ENCODE measurements around the gene TBC1D10A.

TBC1D10A gene

GRCh38 chr22:30262112-30262511 lies 64.6 kb downstream of the TBC1D10A start:
- no peak overlapping the region for H3K9ac ChIP-seq (ENCODE audit: low read length)
- H3K4me1 ChIP-seq (ENCODE audit: control insufficient read depth, insufficient read depth, low read length) = peaks cover 21% of the 10 kb centered on the region

GRCh38 chr22:30261134-30261533 lies 65.6 kb downstream of the TBC1D10A start:
- Histone ChIP-seq H3K4me3 (ENCODE audit: low read depth, low read length) (no peak overlapping the region), H3K27ac (ENCODE audit: low read depth, low read length) (no peak overlapping the region), H3K9me3 (ENCODE audit: control insufficient read depth, insufficient read depth, low read depth, low read length) (no peaks in the 10 kb centered on the region), H3K27me3 (ENCODE audit: control insufficient read depth, insufficient read depth, low read length) (peaks cover 8% of the 10 kb centered on the region), H3K9ac (ENCODE audit: low read length) (no peak overlapping the region), H3K36me3 (ENCODE audit: control insufficient read depth, insufficient read depth, low read length) (no peaks in the 10 kb centered on the region), H3K4me1 (ENCODE audit: control insufficient read depth, insufficient read depth, low read length) (peaks cover 31% of the 10 kb centered on the region)

More at GRCh38 chr22:30262112-30262511, 64.6 kb downstream of the TBC1D10A start:
- no peaks in the 10 kb centered on the region for H3K9me3 ChIP-seq (ENCODE audit: control insufficient read depth, insufficient read depth, low read depth, low read length)
- no peak overlapping the region for H3K27ac ChIP-seq (ENCODE audit: low read depth, low read length)
- H3K4me3 ChIP-seq (ENCODE audit: low read depth, low read length) = no peak overlapping the region
- no peaks in the 10 kb centered on the region for H3K36me3 ChIP-seq (ENCODE audit: control insufficient read depth, insufficient read depth, low read length)
- H3K27me3 ChIP-seq (ENCODE audit: control insufficient read depth, insufficient read depth, low read length) = peaks cover 8% of the 10 kb centered on the region

GRCh38 chr22:30260682-30261081 lies 66.1 kb downstream of the TBC1D10A start:
- Histone ChIP-seq H3K4me1 (ENCODE audit: control insufficient read depth, insufficient read depth, low read length) (peaks cover 30% of the 10 kb centered on the region), H3K27me3 (ENCODE audit: control insufficient read depth, insufficient read depth, low read length) (peaks cover 8% of the 10 kb centered on the region), H3K9me3 (ENCODE audit: control insufficient read depth, insufficient read depth, low read depth, low read length) (no peaks in the 10 kb centered on the region), H3K36me3 (ENCODE audit: control insufficient read depth, insufficient read depth, low read length) (no peaks in the 10 kb centered on the region), H3K27ac (ENCODE audit: low read depth, low read length) (no peak overlapping the region), H3K9ac (ENCODE audit: low read length) (no peak overlapping the region), H3K4me3 (ENCODE audit: low read depth, low read length) (no peak overlapping the region)

GRCh38 chr22:30260276-30260675 lies 66.5 kb downstream of the TBC1D10A start:
- no peak overlapping the region for H3K4me3 ChIP-seq (ENCODE audit: low read depth, low read length)
- H3K4me1 ChIP-seq (ENCODE audit: control insufficient read depth, insufficient read depth, low read length) = peaks cover 30% of the 10 kb centered on the region

GRCh38 chr22:30254314-30254713 lies 72.4 kb downstream of the TBC1D10A start:
- no peaks in the 10 kb centered on the region for H3K36me3 ChIP-seq (ENCODE audit: control insufficient read depth, insufficient read depth, low read length)
- H3K4me3 ChIP-seq (ENCODE audit: low read depth, low read length) = no peak overlapping the region
- no peak overlapping the region for H3K27ac ChIP-seq (ENCODE audit: low read depth, low read length)
- peaks cover 46% of the 10 kb centered on the region for H3K4me1 ChIP-seq (ENCODE audit: control insufficient read depth, insufficient read depth, low read length)
- H3K9me3 ChIP-seq (ENCODE audit: control insufficient read depth, insufficient read depth, low read depth, low read length) = no peaks in the 10 kb centered on the region
- H3K9ac ChIP-seq (ENCODE audit: low read length) = no peak overlapping the region
- no peaks in the 10 kb centered on the region for H3K27me3 ChIP-seq (ENCODE audit: control insufficient read depth, insufficient read depth, low read length)

More at GRCh38 chr22:30260276-30260675, 66.5 kb downstream of the TBC1D10A start:
- peaks cover 8% of the 10 kb centered on the region for H3K27me3 ChIP-seq (ENCODE audit: control insufficient read depth, insufficient read depth, low read length)
- no peak overlapping the region for H3K9ac ChIP-seq (ENCODE audit: low read length)
- no peaks in the 10 kb centered on the region for H3K9me3 ChIP-seq (ENCODE audit: control insufficient read depth, insufficient read depth, low read depth, low read length)
- no peaks in the 10 kb centered on the region for H3K36me3 ChIP-seq (ENCODE audit: control insufficient read depth, insufficient read depth, low read length)
- H3K27ac ChIP-seq (ENCODE audit: low read depth, low read length) = no peak overlapping the region

GRCh38 chr22:30253205-30253852 lies 73.4 kb downstream of the TBC1D10A start:
- Histone ChIP-seq H3K27ac (ENCODE audit: low read depth, low read length) (no peak overlapping the region), H3K9me3 (ENCODE audit: control insufficient read depth, insufficient read depth, low read depth, low read length) (no peaks in the 10 kb centered on the region), H3K4me1 (ENCODE audit: control insufficient read depth, insufficient read depth, low read length) (peaks cover 52% of the 10 kb centered on the region), H3K27me3 (ENCODE audit: control insufficient read depth, insufficient read depth, low read length) (no peaks in the 10 kb centered on the region), H3K9ac (ENCODE audit: low read length) (peak overlapping the region; percentile 23), H3K36me3 (ENCODE audit: control insufficient read depth, insufficient read depth, low read length) (no peaks in the 10 kb centered on the region), H3K4me3 (ENCODE audit: low read depth, low read length) (no peak overlapping the region)

GRCh38 chr22:30252411-30253204 lies 74.1 kb downstream of the TBC1D10A start:
- Histone ChIP-seq H3K4me1 (ENCODE audit: control insufficient read depth, insufficient read depth, low read length) (peaks cover 45% of the 10 kb centered on the region), H3K9me3 (ENCODE audit: control insufficient read depth, insufficient read depth, low read depth, low read length) (no peaks in the 10 kb centered on the region), H3K27ac (ENCODE audit: low read depth, low read length) (no peak overlapping the region), H3K36me3 (ENCODE audit: control insufficient read depth, insufficient read depth, low read length) (no peaks in the 10 kb centered on the region), H3K27me3 (ENCODE audit: control insufficient read depth, insufficient read depth, low read length) (peaks cover 1% of the 10 kb centered on the region; the same call in 1 of the 2 replicates), H3K9ac (ENCODE audit: low read length) (peak overlapping the region; percentile 23), H3K4me3 (ENCODE audit: low read depth, low read length) (no peak overlapping the region)

- Histone ChIP-seq H3K27ac (ENCODE audit: low read depth, low read length) (no peak overlapping the region), H3K27me3 (ENCODE audit: control insufficient read depth, insufficient read depth, low read length) (peaks cover 9% of the 10 kb centered on the region; the same call in 1 of the 2 replicates), H3K36me3 (ENCODE audit: control insufficient read depth, insufficient read depth, low read length) (no peaks in the 10 kb centered on the region), H3K4me3 (ENCODE audit: low read depth, low read length) (no peak overlapping the region), H3K4me1 (ENCODE audit: control insufficient read depth, insufficient read depth, low read length) (peaks cover 42% of the 10 kb centered on the region), H3K9ac (ENCODE audit: low read length) (no peak overlapping the region), H3K9me3 (ENCODE audit: control insufficient read depth, insufficient read depth, low read depth, low read length) (no peaks in the 10 kb centered on the region)
Observed at GRCh38 chr22:30251711-30252110, 75.0 kb downstream of the TBC1D10A start.

- no peak overlapping the region for H3K9ac ChIP-seq (ENCODE audit: low read length)
- peaks cover 18% of the 10 kb centered on the region; the same call in 1 of the 2 replicates for H3K27me3 ChIP-seq (ENCODE audit: control insufficient read depth, insufficient read depth, low read length)
- H3K4me1 ChIP-seq (ENCODE audit: control insufficient read depth, insufficient read depth, low read length) = peaks cover 33% of the 10 kb centered on the region
- H3K36me3 ChIP-seq (ENCODE audit: control insufficient read depth, insufficient read depth, low read length) = no peaks in the 10 kb centered on the region
- H3K4me3 ChIP-seq (ENCODE audit: low read depth, low read length) = no peak overlapping the region
- no peaks in the 10 kb centered on the region for H3K9me3 ChIP-seq (ENCODE audit: control insufficient read depth, insufficient read depth, low read depth, low read length)
- H3K27ac ChIP-seq (ENCODE audit: low read depth, low read length) = no peak overlapping the region
Observed at GRCh38 chr22:30250661-30251267, 76.0 kb downstream of the TBC1D10A start.

- H3K36me3 ChIP-seq (ENCODE audit: control insufficient read depth, insufficient read depth, low read length) = no peaks in the 10 kb centered on the region
- no peak overlapping the region for H3K4me3 ChIP-seq (ENCODE audit: low read depth, low read length)
- H3K9me3 ChIP-seq (ENCODE audit: control insufficient read depth, insufficient read depth, low read depth, low read length) = no peaks in the 10 kb centered on the region
- peaks cover 21% of the 10 kb centered on the region; the same call in 1 of the 2 replicates for H3K27me3 ChIP-seq (ENCODE audit: control insufficient read depth, insufficient read depth, low read length)
- H3K9ac ChIP-seq (ENCODE audit: low read length) = no peak overlapping the region
- no peak overlapping the region for H3K27ac ChIP-seq (ENCODE audit: low read depth, low read length)
- H3K4me1 ChIP-seq (ENCODE audit: control insufficient read depth, insufficient read depth, low read length) = peaks cover 40% of the 10 kb centered on the region
Observed at GRCh38 chr22:30250039-30250565, 76.6 kb downstream of the TBC1D10A start.

Data from HUES6 (cell line).